Measurements from ENCODE around the gene HEPHL1.

- TF ChIP-seq CTCF (IDR thresholded peaks at IDR 0.05 in 2 of 3, conservative IDR thresholded peaks at IDR 0.05 in 1 of 3; ENCODE audit: borderline replicate concordance in 1 of 3, insufficient read depth in 1 of 3, low read depth in 2 of 3, low read length in 2 of 3) (no peak), EGR1 (IDR thresholded peaks at IDR 0.05; ENCODE audit: low read depth) (no peak), EZH2 (IDR thresholded peaks at IDR 0.05) (no peak), REST (IDR thresholded peaks at IDR 0.05; ENCODE audit: low read depth) (no peak), TCF7L2 (IDR thresholded peaks at IDR 0.05; ENCODE audit: borderline replicate concordance, extremely low read depth, insufficient read depth, insufficient read length) (no peak), EZH2phosphoT487 (IDR thresholded peaks at IDR 0.05; ENCODE audit: borderline replicate concordance) (no peak), ZFX (IDR thresholded peaks at IDR 0.05) (no peak), SRF (IDR thresholded peaks at IDR 0.05; ENCODE audit: low read depth) (no peak), RAD21 (IDR thresholded peaks at IDR 0.05; ENCODE audit: low read depth) (no peak), POLR2AphosphoS5 (IDR thresholded peaks at IDR 0.05; ENCODE audit: low read depth, low read length) (no peak)
Measured at GRCh38 chr11:94145916-94146315, 124.8 kb downstream of the HEPHL1 start.

Data from HCT116 (cell line).